Activated CD4-positive, alpha-beta memory T cell treated with anti-CD3 and anti-CD28 coated beads, Interleukin-2, amount 10 ng/mL, durations not matched to agents 7 days and 5 days (primary cell): Measurements from ENCODE around the gene TNFRSF8. TPM values are rescaled to one million over a fixed set of nuclear protein-coding genes. Genes with fewer than 3 reads are reported as not detected.
"Not testable (repeated sequence)": the region's sequence is repeated elsewhere in the genome, so short reads cannot be mapped to it uniquely, and the experiment has no call there.

Source experiments
- CTCF ChIA-PET: fragments of 350-600 bp; sonication (Branson Sonifier 250); formaldehyde crosslinking; loops from one replicate; lab custom pipeline; 2021; ENCODE audit warnings: antibody characterized with exemption, inconsistent platforms; lab: Charles Lee
- POLR2A ChIA-PET: fragments of 350-600 bp; sonication (Branson Sonifier 250); formaldehyde crosslinking; loops from one replicate; lab custom pipeline; 2021; ENCODE audit warnings: antibody characterized with exemption; lab: Charles Lee
- DNase-seq: peaks from one replicate; pipeline ENCODE4 v3.0.0-alpha.2; 2020
- H3K27ac Mint-ChIP-seq: one replicate; pipeline ENCODE4 v1.8.0; 2021; ENCODE audit warnings: mild to moderate bottlenecking, mixed read lengths
- H3K27me3 Mint-ChIP-seq: one replicate; pipeline ENCODE4 v1.8.0; 2021; ENCODE audit warnings: mixed read lengths
- H3K36me3 Mint-ChIP-seq: one replicate; pipeline ENCODE4 v1.8.0; 2021; ENCODE audit warnings: low read depth, mixed read lengths
- H3K4me1 Mint-ChIP-seq: one replicate; pipeline ENCODE4 v1.8.0; 2021; ENCODE audit warnings: mixed read lengths
- H3K4me3 Mint-ChIP-seq: one replicate; pipeline ENCODE4 v1.8.0; 2021; ENCODE audit warnings: mild to moderate bottlenecking, mixed read lengths
- H3K9me3 Mint-ChIP-seq: one replicate; pipeline ENCODE4 v1.8.0; 2021; ENCODE audit warnings: mixed read lengths
- total RNA-seq, 2 experiments: library from RNA; stranded (reverse); gene quantifications; one replicate each; pipeline ENCODE4 v1.2.3, GENCODE V29; 2021

TNFRSF8 gene
- total RNA-seq, 2 experiments from 2014 or later, result 32.9 to 34.3 TPM

- H3K27ac Mint-ChIP-seq, result no peak overlapping the region
- no peak for DNase-seq
- ChIA-PET POLR2A (interaction anchor here (2.8 to 4.8 kb wide), 3 partner anchors 8 to 121 kb away, joined by 10 to 79 read pairs (median 19); partner anchors contain the start of gene MIIP), CTCF (interaction anchor here (0.7 to 1.6 kb wide), 3 partner anchors 8 to 10 kb away, joined by 3 to 17 read pairs (median 4); partner anchors contain the start of gene MIIP)
- no peaks in the 10 kb centered on the region for H3K9me3 Mint-ChIP-seq
- peaks cover 10% of the 10 kb centered on the region for H3K4me1 Mint-ChIP-seq
- no peaks in the 10 kb centered on the region for H3K27me3 Mint-ChIP-seq
- peaks cover 57% of the 10 kb centered on the region for H3K36me3 Mint-ChIP-seq
- no peak overlapping the region for H3K4me3 Mint-ChIP-seq
Observed at GRCh38 chr1:12029720-12030339, 33.3 kb upstream of the TNFRSF8 start.

DNA sequence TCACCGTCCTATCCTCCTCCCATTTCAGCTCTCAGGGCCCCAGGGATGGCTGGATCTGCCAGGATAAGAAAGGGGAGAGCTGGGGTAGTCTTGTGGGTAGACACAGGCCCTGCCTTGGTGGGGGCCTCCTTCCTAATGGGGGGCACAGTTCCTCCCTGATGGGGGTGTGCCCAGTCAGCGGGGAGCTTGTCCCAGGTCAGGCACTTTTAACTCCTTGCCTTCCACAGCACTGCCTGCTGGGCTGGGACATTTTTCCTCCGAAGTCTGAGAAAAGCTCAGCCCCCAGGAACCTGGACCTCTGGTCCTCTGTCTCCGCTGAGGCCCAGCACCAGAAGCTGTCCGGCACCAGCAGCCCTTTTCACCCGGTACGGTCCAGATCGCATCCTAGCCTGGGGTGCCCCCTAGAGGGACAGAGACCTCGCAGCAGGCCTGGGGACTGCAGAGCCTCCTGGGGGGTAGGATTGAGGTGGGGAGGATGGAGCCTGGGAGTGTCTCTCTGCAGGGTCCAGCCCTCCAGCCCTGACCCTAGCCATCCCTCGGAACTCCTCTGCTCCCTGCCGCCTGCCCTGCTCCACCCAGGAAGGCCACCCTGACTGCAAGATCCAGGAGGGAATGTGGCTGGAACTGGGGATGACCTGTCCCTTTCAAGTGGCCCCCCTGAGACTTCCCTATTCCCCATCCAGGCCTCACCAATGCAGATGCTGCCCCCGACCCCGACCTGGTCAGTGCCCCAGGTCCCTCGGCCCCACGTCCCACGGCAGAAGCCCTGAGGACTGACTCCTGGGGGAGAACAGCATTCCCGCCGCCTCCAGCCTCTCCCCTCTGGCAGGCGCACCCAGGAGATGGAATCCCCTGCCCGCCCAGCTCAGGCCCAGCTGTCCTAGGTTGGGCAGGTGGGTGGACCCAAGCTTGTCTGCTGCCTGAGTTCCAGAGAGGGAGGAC lies 31.8 kb upstream of the TNFRSF8 start:
- ChIA-PET CTCF (interaction anchor here (0.6 to 2.1 kb wide), 9 partner anchors 8 to 147 kb away, joined by 3 to 17 read pairs (median 3); partner anchors contain the start of genes MIIP and PLOD1), POLR2A (interaction anchor here (1.0 to 4.6 kb wide), 3 partner anchors 12 to 122 kb away, joined by 3 to 79 read pairs (median 10); partner anchors contain the start of gene MIIP)
- DNase-seq, result peak; percentile 60
- H3K36me3 Mint-ChIP-seq, result peaks cover 52% of the 10 kb centered on the region
- H3K27me3 Mint-ChIP-seq, result no peaks in the 10 kb centered on the region
- no peak overlapping the region for H3K4me3 Mint-ChIP-seq
- no peaks in the 10 kb centered on the region for H3K9me3 Mint-ChIP-seq
- no peak overlapping the region for H3K27ac Mint-ChIP-seq
- peaks cover 9% of the 10 kb centered on the region for H3K4me1 Mint-ChIP-seq

DNA sequence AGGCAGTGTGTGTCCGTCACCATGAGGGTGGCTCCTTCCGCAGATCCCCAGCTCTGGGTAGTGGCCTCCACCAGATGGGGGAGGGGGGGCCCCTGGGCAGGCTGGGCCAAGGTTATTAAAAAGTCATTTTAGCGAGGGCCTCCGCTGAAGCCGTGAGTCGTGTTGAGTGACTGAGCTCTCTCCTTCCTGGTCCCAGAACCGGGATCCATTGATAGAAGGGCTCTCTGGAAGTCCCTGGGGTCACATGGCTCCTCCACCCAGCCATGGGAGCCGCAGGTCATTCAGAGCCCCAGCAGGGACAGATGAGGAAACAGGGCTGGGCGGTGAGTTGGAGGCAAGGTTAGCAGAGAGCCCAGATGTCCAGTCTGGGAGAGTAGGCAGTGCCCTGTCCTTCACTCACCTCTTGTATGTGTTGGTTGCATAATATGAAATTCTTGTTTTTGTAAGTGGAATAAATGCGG lies 30.9 kb upstream of the TNFRSF8 start:
- POLR2A ChIA-PET, result interaction anchor here (1.4 to 4.6 kb wide), 4 partner anchors 8 to 123 kb away, joined by 3 to 79 read pairs (median 8); partner anchors contain the start of genes MIIP and TNFRSF8
- CTCF ChIA-PET, result interaction anchor here (1.0 to 2.1 kb wide), 3 partner anchors 13 to 123 kb away, joined by 3 to 17 read pairs (median 3); partner anchors contain the start of gene MIIP
- no peaks in the 10 kb centered on the region for H3K9me3 Mint-ChIP-seq
- peaks cover 44% of the 10 kb centered on the region for H3K36me3 Mint-ChIP-seq
- no peak overlapping the region for H3K27ac Mint-ChIP-seq
- peaks cover 4% of the 10 kb centered on the region for H3K4me1 Mint-ChIP-seq
- H3K27me3 Mint-ChIP-seq, result no peaks in the 10 kb centered on the region
- no peak for DNase-seq
- no peak overlapping the region for H3K4me3 Mint-ChIP-seq

DNA sequence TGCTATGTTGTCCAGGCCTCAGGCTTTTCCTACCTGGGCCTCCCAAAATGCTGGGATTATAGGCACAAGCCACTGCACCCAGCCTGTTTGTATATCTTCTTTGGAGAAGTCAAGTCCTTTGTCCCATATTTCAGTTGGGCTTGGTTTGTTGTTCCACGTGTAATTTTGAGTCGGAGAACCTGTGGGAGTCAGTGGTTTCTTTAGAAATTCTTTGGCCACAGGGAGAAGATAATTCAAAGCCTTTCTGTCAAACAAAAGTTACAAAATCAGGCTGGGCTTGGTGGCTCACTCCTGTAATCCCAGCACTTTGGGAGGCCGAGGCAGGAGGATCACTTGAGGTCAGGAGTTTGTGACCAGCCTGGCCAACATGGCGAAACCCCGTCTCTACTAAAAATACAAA lies 29.7 kb upstream of the TNFRSF8 start:
- ChIA-PET POLR2A (interaction anchor here (1.4 to 4.6 kb wide), 3 partner anchors 7 to 125 kb away, joined by 3 to 79 read pairs (median 5); partner anchors contain the start of gene TNFRSF8), CTCF (interaction anchor here (1.7 kb wide), 1 partner anchor 14 kb away, joined by 3 read pairs; the partner anchor contains the start of gene MIIP)
- H3K9me3 Mint-ChIP-seq, H3K27me3 Mint-ChIP-seq, H3K27ac Mint-ChIP-seq, H3K4me1 Mint-ChIP-seq, DNase-seq, H3K4me3 Mint-ChIP-seq: not testable (repeated sequence)
- peaks cover 34% of the 10 kb centered on the region for H3K36me3 Mint-ChIP-seq

GRCh38 chr1:12034381-12034801 lies 28.7 kb upstream of the TNFRSF8 start:
- Mint-ChIP-seq H3K4me1 (peaks cover 9% of the 10 kb centered on the region), H3K9me3 (no peaks in the 10 kb centered on the region), H3K27ac (no peak overlapping the region), H3K36me3 (peaks cover 29% of the 10 kb centered on the region), H3K4me3 (no peak overlapping the region), H3K27me3 (no peaks in the 10 kb centered on the region)
- CTCF ChIA-PET, result no interaction called here
- POLR2A ChIA-PET, result interaction anchor here (3.0 to 6.9 kb wide), 2 partner anchors 45 to 125 kb away, joined by 8 to 73 read pairs; no protein-coding TSS in a partner anchor
- DNase-seq, result no peak

DNA sequence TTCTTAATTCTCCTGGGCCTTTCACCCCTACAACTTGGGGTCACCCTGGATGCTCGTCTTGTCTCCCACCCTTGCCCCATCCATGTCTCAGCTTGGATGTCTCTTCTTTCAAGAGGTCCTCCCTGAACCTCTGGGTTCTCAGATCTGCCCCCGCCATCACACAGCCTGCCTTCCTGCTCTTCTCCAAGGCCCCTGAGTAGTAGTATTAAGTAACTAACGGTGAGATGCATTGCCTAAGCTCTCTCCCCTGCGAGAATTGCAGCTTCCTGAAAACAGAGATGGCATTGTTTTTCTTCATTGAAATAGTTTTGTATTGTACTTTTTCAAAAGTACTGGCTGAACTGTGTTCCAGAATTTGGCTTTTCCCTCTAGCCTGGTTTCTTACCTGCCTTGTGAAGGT lies 27.8 kb upstream of the TNFRSF8 start:
- peaks cover 14% of the 10 kb centered on the region for H3K4me1 Mint-ChIP-seq
- DNase-seq, result no peak
- POLR2A ChIA-PET, result interaction anchor here (1.0 to 6.9 kb wide), 3 partner anchors 12 to 126 kb away, joined by 3 to 73 read pairs (median 8); no protein-coding TSS in a partner anchor
- no peaks in the 10 kb centered on the region for H3K27me3 Mint-ChIP-seq
- H3K36me3 Mint-ChIP-seq, result peaks cover 23% of the 10 kb centered on the region
- H3K4me3 Mint-ChIP-seq, result no peak overlapping the region
- H3K9me3 Mint-ChIP-seq, result no peaks in the 10 kb centered on the region
- H3K27ac Mint-ChIP-seq, result no peak overlapping the region
- CTCF ChIA-PET, result interaction anchor here (1.0 kb wide), 1 partner anchor 16 kb away, joined by 3 read pairs; no protein-coding TSS in a partner anchor

DNA sequence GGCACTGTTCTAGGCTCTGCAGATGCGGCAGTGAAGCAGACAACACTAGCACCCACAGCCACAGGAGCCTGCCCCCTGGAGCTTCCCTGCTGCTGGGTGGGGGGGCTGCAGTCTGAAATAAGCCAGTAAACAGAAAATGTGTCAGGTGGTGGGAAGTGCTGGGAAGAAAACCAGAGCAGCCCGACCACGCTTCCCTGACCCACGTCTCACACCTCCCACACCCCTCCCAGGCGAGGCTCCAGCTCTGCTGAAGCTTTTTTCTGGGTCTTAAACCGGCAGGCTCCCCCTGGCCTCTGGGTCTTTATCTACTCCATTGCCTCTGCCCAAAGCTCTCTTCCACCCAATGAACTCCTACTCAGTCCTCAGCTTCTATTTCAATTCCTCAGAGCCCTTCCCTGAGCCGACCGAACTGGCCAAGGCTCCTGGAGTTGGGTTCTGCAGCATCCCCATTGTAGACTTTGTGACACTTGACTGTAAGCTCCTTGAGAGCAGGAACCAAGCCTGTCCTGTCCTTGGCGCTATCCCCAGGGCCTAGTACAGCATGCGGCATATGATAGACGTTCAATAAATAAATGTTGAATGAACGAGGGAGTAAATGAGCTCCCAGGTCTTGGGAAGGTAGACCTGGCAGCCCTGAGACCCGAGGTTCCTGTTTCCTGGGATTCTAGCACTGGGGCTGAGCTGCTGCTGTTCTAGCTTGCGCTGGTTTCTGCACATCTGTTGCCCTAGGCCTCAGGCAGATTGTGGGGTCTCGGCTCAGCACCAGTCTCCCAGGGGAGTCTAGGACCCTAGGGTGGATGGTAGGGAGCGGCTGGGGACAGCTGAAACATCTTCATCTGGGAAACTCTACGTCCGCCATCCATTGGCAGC lies 25.4 kb upstream of the TNFRSF8 start:
- POLR2A ChIA-PET, result interaction anchor here (1.0 to 6.9 kb wide), 10 partner anchors 8 to 129 kb away, joined by 3 to 73 read pairs (median 6); partner anchors contain the start of genes MFN2 and MIIP
- no peak overlapping the region for H3K4me3 Mint-ChIP-seq
- H3K9me3 Mint-ChIP-seq, result no peaks in the 10 kb centered on the region
- CTCF ChIA-PET, result interaction anchor here (1.3 to 2.6 kb wide), 3 partner anchors 10 to 42 kb away, joined by 3 to 8 read pairs (median 5); partner anchors contain the start of gene MIIP
- peak overlapping the region; percentile 44 for H3K27ac Mint-ChIP-seq
- H3K27me3 Mint-ChIP-seq, result no peaks in the 10 kb centered on the region
- H3K4me1 Mint-ChIP-seq, result peaks cover 29% of the 10 kb centered on the region
- peaks cover 6% of the 10 kb centered on the region for H3K36me3 Mint-ChIP-seq
- DNase-seq, result no peak

- H3K9me3 Mint-ChIP-seq, result no peaks in the 10 kb centered on the region
- ChIA-PET CTCF (interaction anchor here (0.9 to 2.6 kb wide), 2 partner anchors 8 to 41 kb away, joined by 4 to 8 read pairs; no protein-coding TSS in a partner anchor), POLR2A (interaction anchor here (0.7 to 6.9 kb wide), 11 partner anchors 11 to 129 kb away, joined by 3 to 73 read pairs (median 3); partner anchors contain the start of genes MFN2, MIIP and TNFRSF8)
- no peak for DNase-seq
- no peaks in the 10 kb centered on the region for H3K27me3 Mint-ChIP-seq
- no peak overlapping the region for H3K4me3 Mint-ChIP-seq
- H3K36me3 Mint-ChIP-seq, result peaks cover 6% of the 10 kb centered on the region
- H3K27ac Mint-ChIP-seq, result no peak overlapping the region
- H3K4me1 Mint-ChIP-seq, result peaks cover 29% of the 10 kb centered on the region
Observed at GRCh38 chr1:12038356-12039163, 24.5 kb upstream of the TNFRSF8 start.

DNA sequence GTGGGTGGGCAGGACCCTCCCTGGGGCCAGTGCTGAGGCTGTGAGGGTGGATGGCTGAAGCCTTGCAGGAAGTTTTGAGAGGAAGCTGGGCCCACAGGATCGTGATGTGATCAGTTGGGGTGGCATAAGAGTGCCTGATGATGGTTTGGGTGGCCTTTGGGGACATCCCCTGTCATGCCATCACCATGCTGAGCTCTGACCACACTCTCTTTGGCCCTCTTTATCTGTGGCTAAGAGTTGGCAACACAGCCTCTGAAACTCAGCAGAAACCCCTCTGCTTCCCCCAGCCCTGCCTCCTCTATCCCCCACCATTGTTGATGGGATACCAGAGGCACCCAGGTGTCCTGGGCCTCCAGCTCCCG lies 24.0 kb upstream of the TNFRSF8 start:
- H3K36me3 Mint-ChIP-seq, result peaks cover 6% of the 10 kb centered on the region
- DNase-seq, result no peak
- no peaks in the 10 kb centered on the region for H3K27me3 Mint-ChIP-seq
- no peaks in the 10 kb centered on the region for H3K9me3 Mint-ChIP-seq
- H3K4me3 Mint-ChIP-seq, result no peak overlapping the region
- H3K4me1 Mint-ChIP-seq, result peaks cover 33% of the 10 kb centered on the region
- ChIA-PET CTCF (interaction anchor here (0.6 to 2.6 kb wide), 4 partner anchors 9 to 225 kb away, joined by 3 to 8 read pairs (median 4); partner anchors contain the start of gene MIIP), POLR2A (interaction anchor here (0.7 to 6.9 kb wide), 10 partner anchors 9 to 130 kb away, joined by 3 to 73 read pairs (median 4); partner anchors contain the start of genes MFN2 and TNFRSF8)
- H3K27ac Mint-ChIP-seq, result no peak overlapping the region

DNA sequence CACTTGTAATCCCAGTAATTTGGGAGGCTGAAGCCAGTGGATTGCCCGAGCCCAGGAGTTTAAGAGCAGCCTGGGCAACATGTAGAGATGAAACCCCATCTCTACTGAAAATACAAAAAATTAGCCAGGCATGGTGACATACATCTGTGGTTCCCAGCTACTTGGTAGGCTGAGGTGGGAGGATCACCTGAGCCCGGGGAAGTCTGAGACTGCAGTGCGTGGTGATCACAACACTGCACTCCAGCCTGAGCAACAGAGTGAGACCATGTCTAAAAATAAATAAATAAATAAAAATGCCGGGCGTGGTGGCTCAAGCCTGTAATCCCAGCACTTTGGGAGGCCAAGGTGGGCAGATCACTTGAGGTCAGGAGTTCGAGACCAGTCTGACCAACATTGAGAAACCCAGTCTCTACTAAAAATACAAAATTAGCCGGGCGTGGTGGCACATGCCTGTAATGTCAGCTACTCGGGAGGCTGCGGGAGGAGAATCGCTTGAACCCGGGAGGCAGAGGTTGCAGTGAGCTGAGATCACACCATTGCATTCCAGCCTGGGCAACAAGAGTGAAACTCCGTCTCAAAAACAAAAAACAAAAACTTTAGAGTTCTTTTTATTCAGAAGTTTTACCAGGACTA lies 23.2 kb upstream of the TNFRSF8 start:
- CTCF ChIA-PET, result interaction anchor here (0.6 to 1.0 kb wide), 2 partner anchors 21 to 226 kb away, joined by 3 to 4 read pairs; partner anchors contain the start of gene MIIP
- not testable (repeated sequence) for H3K4me3 Mint-ChIP-seq, H3K9me3 Mint-ChIP-seq, DNase-seq, H3K27ac Mint-ChIP-seq, H3K27me3 Mint-ChIP-seq, H3K36me3 Mint-ChIP-seq
- peaks cover 41% of the 10 kb centered on the region for H3K4me1 Mint-ChIP-seq
- POLR2A ChIA-PET, result interaction anchor here (0.9 to 6.9 kb wide), 10 partner anchors 7 to 131 kb away, joined by 3 to 73 read pairs (median 6); partner anchors contain the start of gene TNFRSF8
